ENCODE data around the gene C5. TPM values are rescaled to one million over a fixed set of nuclear protein-coding genes. Genes with fewer than 3 reads are reported as not detected.

C5 gene
- total RNA-seq, 2 experiments from 2014 or later, result 1.9 to 3.4 TPM

GRCh38 chr9:120924698-120925534 lies 125.2 kb downstream of the C5 start:
- intact Hi-C loops (cut with micrococcal nuclease), result loop anchor here (5.0 kb wide), 3 partner anchors 33 to 168 kb away; partner anchors contain the start of gene PHF19
- Mint-ChIP-seq H3K27ac (peak overlapping the region; percentile 94), H3K9me3 (no peaks in the 10 kb centered on the region), H3K4me1 (ENCODE audit: low read depth) (peaks cover 31% of the 10 kb centered on the region), H3K27me3 (no peaks in the 10 kb centered on the region), H3K4me3 (peak overlapping the region; percentile 88), H3K36me3 (ENCODE audit: low read depth) (peaks cover 74% of the 10 kb centered on the region)
- TF ChIP-seq CTCF (IDR thresholded peaks at IDR 0.05), result no peak
- ATAC-seq, result peak; percentile 4
- ChIA-PET CTCF (interaction anchor here (0.9 to 7.3 kb wide), 10 partner anchors 9 to 135 kb away, joined by 3 to 59 read pairs (median 4); no protein-coding TSS in a partner anchor), POLR2A (interaction anchor here (0.6 to 67.1 kb wide), 11 partner anchors 13 to 474 kb away, joined by 3 to 2439 read pairs (median 5); partner anchors contain the start of genes FBXW2, MEGF9, PHF19 and PSMD5)
- peak; percentile 69 for DNase-seq

GRCh38 chr9:120923620-120924328 lies 126.3 kb downstream of the C5 start:
- H3K27me3 Mint-ChIP-seq, result no peaks in the 10 kb centered on the region
- ATAC-seq, result no peak
- POLR2A ChIA-PET, result interaction anchor here (0.9 to 67.1 kb wide), 6 partner anchors 12 to 265 kb away, joined by 3 to 2439 read pairs (median 31); partner anchors contain the start of genes FBXW2, PHF19, PSMD5 and TRAF1
- peak overlapping the region; percentile 94 for H3K27ac Mint-ChIP-seq
- H3K36me3 Mint-ChIP-seq (ENCODE audit: low read depth), result peaks cover 86% of the 10 kb centered on the region
- TF ChIP-seq CTCF (IDR thresholded peaks at IDR 0.05), result no peak
- peaks cover 38% of the 10 kb centered on the region for H3K4me1 Mint-ChIP-seq (ENCODE audit: low read depth)
- peak overlapping the region; percentile 88 for H3K4me3 Mint-ChIP-seq
- CTCF ChIA-PET, result interaction anchor here (0.9 to 7.3 kb wide), 8 partner anchors 12 to 136 kb away, joined by 3 to 59 read pairs (median 4); no protein-coding TSS in a partner anchor
- H3K9me3 Mint-ChIP-seq, result no peaks in the 10 kb centered on the region
- intact Hi-C loops (cut with micrococcal nuclease), result no loop called here
- DNase-seq, result no peak

- DNase-seq (no peak), ATAC-seq (no peak)
- intact Hi-C loops (cut with micrococcal nuclease), result no loop called here
- H3K9me3 Mint-ChIP-seq, result no peaks in the 10 kb centered on the region
- no peaks in the 10 kb centered on the region for H3K27me3 Mint-ChIP-seq
- H3K4me3 Mint-ChIP-seq, result peak overlapping the region; percentile 88
- H3K36me3 Mint-ChIP-seq (ENCODE audit: low read depth), result peaks cover 89% of the 10 kb centered on the region
- TF ChIP-seq CTCF (IDR thresholded peaks at IDR 0.05), result no peak
- POLR2A ChIA-PET, result interaction anchor here (0.9 to 67.1 kb wide), 7 partner anchors 10 to 266 kb away, joined by 3 to 2439 read pairs (median 4); partner anchors contain the start of genes PHF19, PSMD5 and TRAF1
- H3K27ac Mint-ChIP-seq, result peak overlapping the region; percentile 94
- CTCF ChIA-PET, result interaction anchor here (1.2 to 7.3 kb wide), 6 partner anchors 11 to 50 kb away, joined by 3 to 59 read pairs (median 4); no protein-coding TSS in a partner anchor
- H3K4me1 Mint-ChIP-seq (ENCODE audit: low read depth), result peaks cover 43% of the 10 kb centered on the region
These were observed 127.5 kb downstream of the C5 start for GRCh38 chr9:120922404-120923195.

GRCh38 chr9:120921661-120922181 lies 128.4 kb downstream of the C5 start:
- TF ChIP-seq CTCF (IDR thresholded peaks at IDR 0.05), result no peak
- peaks cover 43% of the 10 kb centered on the region for H3K4me1 Mint-ChIP-seq (ENCODE audit: low read depth)
- ATAC-seq (no peak), DNase-seq (no peak)
- H3K9me3 Mint-ChIP-seq, result no peaks in the 10 kb centered on the region
- ChIA-PET POLR2A (interaction anchor here (1.4 to 67.1 kb wide), 5 partner anchors 10 to 154 kb away, joined by 3 to 2439 read pairs (median 49); partner anchors contain the start of genes PHF19, PSMD5 and TRAF1), CTCF (interaction anchor here (2.2 to 7.3 kb wide), 3 partner anchors 12 to 49 kb away, joined by 5 to 59 read pairs (median 13); no protein-coding TSS in a partner anchor)
- peak overlapping the region; percentile 94 for H3K27ac Mint-ChIP-seq
- H3K4me3 Mint-ChIP-seq, result peak overlapping the region; percentile 88
- no peaks in the 10 kb centered on the region for H3K27me3 Mint-ChIP-seq
- peaks cover 96% of the 10 kb centered on the region for H3K36me3 Mint-ChIP-seq (ENCODE audit: low read depth)
- intact Hi-C loops (cut with micrococcal nuclease), result no loop called here

All from activated CD8-positive, alpha-beta T cell treated with anti-CD3 and anti-CD28 coated beads for 36 hours (primary cell).